Testis (tissue), 2 donors: ENCODE data around the gene SERINC1.

Source experiments
- POLR2A ChIP-seq: fragments of 450-650 bp; IDR thresholded peaks from one replicate; pipeline ENCODE4 v1.6.1; 2017; ENCODE audit warnings: antibody characterized with exemption, mild to moderate bottlenecking, moderate library complexity
- TF ChIP-seq, protein P1 (sequence below), 3 experiments: fragments of 450-650 bp in 2 of 3; fragments of 200-600 bp in 1 of 3; sonication (generic) in 1 of 3; IDR thresholded peaks; one replicate each; pipeline ENCODE4 v1.5.1; 2016 to 2019; ENCODE audit warnings: antibody characterized with exemption in 3 of 3, mild to moderate bottlenecking in 2 of 3, moderate library complexity in 1 of 3

DNA sequence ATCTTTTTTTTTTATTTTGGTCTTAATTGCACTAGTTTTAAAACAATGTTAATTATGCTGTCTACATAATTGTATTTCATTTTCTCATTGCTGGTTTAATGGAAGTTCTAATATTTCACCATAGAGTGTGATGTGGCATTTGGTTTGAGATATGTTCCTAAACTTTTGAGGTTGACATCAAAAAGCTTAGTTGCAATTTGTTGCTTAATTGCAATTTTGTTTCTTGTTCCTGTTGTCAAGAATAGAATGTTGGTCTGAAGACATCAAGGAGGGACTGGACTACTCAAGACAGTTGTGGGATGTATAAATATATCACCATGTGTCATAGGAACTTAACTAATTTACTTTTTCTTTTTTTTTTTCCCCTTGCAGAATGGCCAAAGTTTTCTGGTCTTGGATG is 59.6 kb downstream of the SERINC1 start:
- TF ChIP-seq, protein P1, sequence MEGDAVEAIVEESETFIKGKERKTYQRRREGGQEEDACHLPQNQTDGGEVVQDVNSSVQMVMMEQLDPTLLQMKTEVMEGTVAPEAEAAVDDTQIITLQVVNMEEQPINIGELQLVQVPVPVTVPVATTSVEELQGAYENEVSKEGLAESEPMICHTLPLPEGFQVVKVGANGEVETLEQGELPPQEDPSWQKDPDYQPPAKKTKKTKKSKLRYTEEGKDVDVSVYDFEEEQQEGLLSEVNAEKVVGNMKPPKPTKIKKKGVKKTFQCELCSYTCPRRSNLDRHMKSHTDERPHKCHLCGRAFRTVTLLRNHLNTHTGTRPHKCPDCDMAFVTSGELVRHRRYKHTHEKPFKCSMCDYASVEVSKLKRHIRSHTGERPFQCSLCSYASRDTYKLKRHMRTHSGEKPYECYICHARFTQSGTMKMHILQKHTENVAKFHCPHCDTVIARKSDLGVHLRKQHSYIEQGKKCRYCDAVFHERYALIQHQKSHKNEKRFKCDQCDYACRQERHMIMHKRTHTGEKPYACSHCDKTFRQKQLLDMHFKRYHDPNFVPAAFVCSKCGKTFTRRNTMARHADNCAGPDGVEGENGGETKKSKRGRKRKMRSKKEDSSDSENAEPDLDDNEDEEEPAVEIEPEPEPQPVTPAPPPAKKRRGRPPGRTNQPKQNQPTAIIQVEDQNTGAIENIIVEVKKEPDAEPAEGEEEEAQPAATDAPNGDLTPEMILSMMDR (IDR thresholded peaks at IDR 0.05) = no peak
- no peak for TF ChIP-seq POLR2A
